Fibroblast of skin of back (primary cell): ENCODE results near the gene CD22.

Experiments used
- DNase-seq: peaks from one replicate; pipeline ENCODE4 v3.0.0-alpha.2; 2013

The CD22 gene

DNA sequence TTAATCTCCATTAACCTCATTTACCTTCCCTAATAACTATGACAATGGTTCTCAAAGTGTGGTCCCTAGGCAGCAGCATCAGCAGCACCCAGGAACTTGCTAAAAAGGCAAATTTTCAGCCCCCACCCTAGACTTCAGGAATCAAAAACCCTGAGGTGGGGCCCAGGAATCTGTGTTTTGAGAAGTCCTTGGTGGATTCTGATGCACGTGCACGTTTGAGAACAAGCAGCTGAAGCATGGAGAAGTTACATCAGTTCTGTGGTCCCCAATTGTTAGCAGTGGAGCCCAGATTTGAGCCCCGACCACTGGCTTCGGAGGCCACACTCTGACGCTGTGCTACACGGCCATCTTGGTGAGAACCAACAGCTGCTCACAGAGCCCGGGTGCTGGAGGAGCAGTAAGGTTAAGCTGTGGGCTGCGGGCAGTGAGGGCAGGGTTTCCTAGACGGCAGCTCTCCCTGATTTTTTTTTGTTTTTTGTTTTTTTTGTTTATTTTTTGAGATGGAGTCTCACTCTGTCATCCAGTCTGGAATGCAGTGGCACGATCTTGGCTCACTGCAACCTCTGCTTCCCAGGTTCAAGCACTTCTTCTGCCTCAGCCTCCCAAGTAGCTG is 14.0 kb upstream of the CD22 start:
- DNase-seq, result no peak

DNA sequence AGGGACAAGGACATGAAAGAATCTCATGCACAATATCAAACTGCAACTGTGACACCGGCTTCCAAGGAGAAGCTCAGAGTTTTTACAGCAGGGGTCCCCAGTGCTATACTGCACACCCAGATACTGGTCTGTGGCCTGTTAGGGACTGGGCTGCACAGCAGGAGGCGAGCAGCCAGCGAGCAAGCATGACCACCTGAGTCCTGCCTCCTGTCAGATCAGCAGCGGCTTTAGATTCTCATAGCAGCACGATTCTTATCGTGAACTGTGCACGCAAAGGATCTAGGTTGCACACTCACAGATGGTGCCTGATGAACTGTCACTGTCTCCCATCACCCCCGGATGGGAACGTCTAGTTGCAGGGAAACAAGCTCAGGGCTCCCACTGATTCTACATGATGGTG is 13.1 kb upstream of the CD22 start:
- DNase-seq, result no peak

DNA sequence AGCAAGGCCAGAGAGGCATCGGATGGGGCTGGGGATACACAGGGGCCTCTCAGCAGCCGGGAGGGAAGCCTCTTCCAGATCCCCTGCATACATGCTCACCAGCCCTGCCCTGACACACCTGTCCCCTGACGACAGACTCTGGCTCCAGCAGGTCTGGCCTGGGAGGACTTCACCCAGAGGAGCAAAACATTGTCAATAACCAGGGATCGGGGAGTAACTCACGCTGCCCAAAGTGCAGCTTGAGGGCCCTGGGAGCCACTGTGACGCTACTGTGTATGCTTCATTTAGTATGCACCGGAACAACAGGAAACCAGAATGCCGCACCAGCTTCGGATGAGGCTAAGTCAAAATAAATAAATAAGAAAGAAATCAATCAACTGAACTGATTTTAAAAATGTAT is 12.4 kb upstream of the CD22 start:
- DNase-seq, result no peak

DNA sequence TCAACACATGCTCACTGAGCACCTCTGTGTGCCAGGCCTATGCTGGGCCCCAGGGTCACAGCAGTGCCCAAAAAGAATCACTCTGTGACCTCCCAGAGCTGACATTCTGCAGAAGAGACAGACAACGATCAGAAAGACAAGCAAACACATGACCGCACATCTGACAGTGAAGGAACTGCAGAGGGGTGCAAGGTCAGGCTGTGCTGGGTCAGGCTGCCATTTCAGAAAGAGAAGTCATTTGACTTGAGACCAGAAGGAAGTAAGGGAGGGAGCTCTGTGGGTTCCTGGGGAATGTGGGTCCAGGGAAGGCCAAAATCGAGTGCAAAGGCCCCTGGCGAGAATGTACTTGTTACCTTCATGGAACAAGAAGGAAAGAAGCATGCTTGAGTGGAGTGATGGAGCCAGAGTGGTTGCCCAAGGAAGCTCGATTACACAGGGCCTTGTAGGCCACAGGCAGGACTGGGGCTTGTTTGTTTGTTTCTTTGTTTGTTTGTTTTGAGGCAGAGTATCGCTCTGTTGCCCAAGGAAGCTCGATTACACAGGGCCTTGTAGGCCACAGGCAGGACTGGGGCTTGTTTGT is 11.4 kb upstream of the CD22 start:
- DNase-seq, result no peak

DNA sequence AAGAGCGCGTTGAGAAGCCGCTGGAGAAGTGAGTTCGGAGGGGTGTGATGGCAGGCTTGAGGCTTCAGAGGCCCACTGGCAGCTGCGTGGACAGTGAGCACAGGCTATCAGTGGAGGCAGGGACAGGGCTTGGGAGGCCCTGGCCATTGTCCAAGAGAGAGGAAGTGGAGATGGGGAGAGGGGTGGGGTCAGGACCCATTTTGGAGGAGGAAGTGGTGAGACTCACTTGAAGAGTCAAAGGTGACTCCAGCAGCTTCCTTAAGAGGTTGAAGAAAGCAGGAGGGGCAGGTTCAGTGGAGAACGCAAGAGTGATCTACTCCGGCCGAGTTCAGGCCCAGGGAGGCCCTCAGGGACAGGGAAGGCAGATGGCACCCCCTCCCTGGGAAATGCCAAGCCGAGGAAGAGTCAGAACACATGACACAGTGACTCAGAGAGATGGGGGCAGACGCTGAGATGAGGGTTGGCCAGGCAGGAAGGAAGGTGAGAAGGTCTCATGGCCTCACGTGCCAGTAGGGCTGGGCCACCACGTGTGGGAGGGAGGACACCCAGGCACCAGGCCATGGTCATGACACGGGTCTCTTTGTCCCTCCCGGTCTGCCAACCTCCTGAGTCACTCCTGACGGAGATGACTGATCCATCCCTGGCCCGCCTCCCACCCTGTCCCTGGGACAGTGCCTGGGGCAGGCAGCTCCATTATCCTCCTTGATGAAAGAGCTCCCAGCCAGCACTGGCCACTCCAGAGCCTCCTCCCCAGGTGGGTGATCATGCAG is 10.1 kb upstream of the CD22 start:
- peak; percentile 59 for DNase-seq

DNA sequence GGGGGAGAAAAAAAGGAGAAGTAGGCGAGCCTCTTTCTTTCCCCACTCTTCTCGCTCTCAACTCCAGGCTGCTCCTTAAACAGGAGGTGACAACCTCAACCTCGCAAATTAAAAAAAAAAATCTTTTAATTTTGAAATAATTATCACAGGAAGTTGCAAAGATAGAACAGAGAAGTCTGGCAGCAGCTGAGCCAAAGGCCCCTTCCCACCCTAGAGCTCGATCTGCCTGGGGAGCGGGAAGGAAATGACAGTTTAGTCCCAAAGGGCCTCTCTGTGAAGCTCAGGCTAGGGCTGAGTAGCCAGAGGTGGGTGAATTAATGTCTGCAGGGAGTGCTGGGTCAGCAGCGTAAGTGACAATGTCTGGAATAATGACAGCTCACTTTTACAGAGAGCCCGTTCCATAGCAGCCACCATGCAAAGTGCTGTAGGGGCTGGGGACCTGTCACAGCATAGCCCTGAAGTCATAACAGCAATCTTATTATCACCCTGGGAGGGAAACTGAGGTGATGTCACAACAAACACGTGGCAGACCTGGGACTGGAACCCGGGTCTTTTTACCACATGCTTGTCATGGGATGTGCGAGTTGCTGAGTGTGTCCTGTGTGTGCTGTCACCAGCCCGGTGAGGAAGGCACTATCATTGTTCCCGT is 8.8 kb upstream of the CD22 start:
- DNase-seq, result no peak

DNA sequence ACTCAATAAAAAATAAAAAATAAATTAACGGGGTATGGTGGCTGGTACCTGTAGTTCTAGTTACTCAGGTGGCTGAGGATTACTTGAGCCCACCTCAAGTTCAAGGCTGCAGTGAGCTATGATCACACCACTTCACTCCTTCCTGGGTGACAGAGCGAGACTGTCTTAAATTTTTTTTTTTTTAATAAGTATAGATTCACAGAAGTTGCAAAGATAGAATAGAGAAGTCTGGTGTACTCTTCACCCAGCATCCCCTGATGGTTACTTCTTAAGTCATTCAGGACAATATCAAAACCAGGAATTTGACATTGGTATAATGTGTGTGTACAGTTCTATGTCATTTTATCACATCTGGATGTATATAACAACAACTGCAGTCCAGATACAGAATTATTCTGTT is 7.7 kb upstream of the CD22 start:
- DNase-seq, result no peak

DNA sequence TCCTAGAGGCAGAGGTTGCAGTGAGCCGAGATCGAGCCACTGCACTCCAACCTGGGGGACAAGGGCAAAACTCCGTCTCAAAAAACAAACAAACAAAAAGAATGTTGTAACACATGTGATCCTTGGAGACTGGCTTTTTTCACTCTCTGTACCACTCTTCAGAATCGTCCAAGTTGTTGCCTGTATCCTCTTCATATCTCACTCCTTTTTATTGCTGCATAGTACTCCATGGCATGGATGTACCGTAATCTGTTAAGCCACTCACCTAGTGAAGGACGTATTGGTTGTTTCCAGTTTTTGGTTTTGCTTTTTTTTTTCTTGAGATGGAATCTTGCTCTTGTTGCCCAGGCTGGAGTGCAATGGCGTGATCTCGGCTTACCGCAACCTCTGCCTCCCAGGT is 7.0 kb upstream of the CD22 start:
- no peak for DNase-seq

DNA sequence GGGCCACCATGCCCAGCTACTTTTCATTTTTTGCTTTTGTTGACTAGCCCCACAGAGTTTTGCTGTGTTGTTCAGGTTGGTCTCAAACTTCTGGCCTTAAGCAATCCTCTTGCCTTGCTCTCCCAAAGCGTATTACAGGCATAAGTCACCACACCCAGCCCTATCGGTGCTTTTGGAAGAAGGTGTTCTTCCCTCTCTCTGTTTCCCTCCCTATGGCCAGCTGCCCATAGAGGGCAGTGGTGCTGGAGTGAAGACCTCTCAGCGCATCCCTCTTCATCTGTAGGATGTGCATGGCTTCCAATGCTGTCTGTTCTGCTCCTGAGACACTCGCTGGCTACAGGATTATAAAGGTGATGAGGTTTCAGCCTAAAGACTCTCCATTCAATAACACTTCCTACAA is 1.3 kb upstream of the CD22 start:
- no peak for DNase-seq

DNA sequence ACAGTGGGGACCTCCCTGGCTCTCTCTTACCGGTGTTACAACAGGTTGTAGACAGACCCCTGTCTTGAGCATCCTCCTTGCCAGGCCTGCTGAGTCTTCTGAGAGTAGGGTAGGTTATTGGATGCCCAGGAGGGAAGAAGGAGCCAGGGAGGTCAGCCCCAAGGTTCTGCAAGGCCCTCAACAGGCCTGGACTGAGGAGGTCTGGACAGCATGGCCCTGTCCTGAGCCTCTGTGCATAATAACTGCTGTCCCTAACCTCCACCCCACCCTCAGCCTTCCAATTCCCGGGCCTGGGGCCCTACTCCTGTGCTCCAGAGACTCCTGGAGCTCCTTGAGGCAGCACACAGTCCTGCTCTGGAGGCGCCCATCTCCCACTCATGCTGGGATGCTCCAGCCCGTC is 336 bp downstream of the CD22 start:
- no peak for DNase-seq

DNA sequence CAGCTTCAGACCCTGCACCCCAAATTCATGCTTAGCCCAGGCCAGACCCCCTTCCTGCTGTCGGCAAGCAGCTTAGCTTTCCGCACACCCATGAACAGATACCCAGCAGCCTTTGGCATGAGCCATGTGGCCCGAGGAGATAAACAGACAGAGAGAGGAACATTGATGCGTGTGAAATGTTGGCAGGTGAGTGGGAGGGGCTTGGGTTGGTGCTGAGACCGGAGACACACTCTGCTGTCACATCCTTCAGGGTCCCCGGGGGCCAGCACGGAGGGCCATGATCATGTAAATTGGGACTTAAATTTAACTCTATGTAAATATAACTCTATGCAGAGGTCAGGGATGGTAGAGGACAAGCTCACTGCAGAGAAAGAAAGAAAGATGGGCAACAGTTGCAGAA is 1.5 kb downstream of the CD22 start:
- DNase-seq, result no peak

DNA sequence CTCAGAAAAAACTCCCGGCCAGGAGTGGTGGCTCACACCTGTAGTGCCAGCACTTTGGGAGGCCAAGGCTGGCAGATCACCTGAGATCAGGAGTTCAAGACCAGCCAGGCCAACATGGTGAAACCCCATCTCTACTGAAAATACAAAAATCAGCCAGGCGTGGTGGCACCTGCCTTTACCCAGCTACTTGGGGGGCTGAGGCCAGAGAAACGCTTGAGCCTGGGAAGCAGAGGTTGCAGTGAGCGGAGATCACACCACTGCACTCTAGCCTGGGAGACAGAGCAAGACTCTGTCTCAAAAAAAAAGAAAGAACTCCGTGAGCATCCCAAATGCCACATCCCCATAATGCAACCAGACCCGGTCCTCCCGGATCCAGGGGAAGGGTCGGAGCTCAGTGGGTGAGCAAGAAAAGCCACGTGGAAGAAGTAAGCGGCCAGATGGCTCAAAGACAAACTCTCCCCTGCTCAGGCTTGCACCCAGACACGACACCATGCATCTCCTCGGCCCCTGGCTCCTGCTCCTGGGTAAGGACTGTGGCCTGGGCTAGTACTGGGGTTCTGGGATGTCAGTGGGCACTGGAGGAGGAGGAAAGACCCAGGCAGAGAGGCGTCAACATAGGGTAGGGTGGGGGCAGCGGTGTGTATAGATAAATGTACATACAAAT is 2.7 kb downstream of the CD22 start:
- no peak for DNase-seq

DNA sequence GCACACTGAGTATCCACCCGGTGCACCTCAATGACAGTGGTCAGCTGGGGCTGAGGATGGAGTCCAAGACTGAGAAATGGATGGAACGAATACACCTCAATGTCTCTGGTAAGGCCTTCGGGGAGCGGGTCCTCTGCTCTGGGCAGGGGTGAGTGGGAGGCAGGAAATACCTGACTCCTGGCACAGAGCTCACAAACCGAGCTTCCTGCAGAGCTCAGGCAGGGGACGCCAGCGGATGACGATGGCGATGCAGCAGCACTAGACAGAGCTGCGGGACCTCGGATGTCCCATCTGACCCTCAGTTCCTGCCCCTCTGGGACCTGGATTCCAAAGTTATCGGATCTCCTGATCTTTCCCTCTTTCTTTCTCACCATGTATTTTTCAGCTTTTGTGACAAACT is 3.8 kb downstream of the CD22 start:
- no peak for DNase-seq

DNA sequence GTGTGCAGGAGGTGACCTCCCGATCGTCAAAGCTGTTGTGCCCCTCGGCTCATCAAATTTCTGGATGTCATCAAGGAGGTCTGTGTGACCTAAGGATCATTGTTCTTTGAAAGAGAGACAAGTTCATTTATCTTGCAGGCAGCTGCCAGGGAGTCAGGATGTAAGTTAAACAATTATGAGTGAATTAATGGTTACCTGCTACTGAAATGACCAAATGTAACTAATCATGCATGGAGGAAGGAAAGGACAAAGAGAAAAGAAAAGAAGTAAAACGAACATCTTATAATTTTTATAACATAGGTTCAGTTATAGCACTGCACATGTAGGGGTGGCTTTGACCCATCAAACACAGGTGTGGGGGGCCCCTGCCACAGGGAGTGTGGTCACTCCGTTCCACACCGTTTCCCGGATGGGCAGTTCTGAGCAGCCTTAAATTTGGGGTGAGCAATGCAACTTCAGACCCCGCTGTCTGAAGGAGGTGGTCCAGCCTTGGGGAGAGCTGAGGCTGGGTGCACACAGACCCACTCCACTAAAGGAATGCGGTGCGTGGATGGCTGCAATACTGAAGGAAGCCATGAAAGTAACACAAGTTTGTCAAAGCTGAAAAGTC is 5.3 kb downstream of the CD22 start:
- no peak for DNase-seq

DNA sequence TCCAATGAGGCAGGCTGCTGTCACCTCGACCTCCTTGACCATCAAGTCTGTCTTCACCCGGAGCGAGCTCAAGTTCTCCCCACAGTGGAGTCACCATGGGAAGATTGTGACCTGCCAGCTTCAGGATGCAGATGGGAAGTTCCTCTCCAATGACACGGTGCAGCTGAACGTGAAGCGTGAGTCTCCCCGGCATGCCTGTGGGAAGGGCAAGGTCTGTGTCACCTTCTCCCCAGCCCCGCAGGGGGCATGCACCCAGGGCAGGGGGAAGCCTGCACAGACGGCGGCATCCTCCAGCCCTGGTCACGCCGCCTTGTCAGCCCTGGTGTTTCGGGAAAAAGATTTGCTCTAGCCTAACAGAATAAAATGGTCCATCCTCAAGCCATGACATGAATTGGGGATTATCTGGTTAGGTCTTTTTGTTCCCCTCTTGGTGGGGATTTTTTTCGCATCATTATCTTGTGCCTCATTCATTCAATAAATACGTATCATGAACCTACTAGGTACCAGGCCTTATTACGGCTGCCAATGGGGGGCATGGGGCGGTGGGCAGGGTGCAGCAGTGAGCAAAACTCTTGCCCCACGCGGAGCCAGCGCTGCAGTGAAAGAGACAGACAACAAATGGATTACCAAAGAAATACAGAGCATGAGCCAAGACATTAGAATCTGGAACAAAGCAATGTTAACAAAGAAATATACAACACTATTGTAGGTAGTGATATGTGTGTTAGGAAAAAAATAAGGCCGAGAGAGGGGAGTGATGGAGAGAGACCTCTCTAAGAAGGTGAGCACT is 7.4 kb downstream of the CD22 start:
- DNase-seq, result no peak

DNA sequence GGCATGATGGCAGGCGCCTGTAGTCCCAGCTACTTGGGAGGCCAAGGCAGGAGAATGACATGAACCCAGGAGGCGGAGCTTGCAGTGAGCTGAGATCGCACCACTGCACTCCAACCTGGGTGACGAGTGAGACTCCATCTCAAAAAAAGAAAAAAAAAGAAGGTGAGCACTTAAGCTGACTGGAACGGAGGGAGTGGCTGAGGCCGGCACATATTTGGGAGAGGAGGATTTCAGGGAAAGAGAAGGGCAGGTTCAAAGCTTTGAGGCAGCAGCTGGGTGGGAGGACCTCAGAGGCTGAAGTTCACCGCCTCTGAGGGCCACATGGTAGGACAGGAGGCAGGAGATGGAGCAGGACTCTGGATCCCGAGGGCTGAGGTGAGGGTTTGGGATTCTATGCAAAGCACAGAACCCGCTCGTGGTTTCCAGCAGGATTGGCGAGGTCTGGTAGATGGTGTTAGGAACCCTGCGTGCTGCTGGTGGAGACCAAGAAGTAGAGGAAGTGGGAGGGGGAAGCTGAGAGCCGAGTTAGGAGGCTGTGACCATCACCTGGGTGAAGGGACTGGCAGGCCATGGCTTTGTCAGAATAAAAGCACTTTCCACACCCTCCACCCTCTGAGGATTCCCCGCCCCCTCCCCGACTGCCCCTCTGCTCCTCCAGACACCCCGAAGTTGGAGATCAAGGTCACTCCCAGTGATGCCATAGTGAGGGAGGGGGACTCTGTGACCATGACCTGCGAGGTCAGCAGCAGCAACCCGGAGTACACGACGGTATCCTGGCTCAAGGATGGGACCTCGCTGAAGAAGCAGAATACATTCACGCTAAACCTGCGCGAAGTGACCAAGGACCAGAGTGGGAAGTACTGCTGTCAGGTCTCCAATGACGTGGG is 8.4 kb downstream of the CD22 start:
- no peak for DNase-seq

DNA sequence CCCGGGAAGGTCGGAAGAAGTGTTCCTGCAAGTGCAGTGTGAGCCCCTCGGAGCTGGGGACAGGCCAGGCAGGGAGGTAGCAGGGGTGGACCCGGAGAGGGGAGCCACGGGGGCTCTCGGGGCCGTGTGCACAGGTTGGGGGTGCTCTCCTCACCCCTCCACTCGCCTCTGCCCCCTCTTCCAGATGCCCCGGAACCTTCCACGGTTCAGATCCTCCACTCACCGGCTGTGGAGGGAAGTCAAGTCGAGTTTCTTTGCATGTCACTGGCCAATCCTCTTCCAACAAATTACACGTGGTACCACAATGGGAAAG is 9.0 kb downstream of the CD22 start:
- DNase-seq, result no peak

DNA sequence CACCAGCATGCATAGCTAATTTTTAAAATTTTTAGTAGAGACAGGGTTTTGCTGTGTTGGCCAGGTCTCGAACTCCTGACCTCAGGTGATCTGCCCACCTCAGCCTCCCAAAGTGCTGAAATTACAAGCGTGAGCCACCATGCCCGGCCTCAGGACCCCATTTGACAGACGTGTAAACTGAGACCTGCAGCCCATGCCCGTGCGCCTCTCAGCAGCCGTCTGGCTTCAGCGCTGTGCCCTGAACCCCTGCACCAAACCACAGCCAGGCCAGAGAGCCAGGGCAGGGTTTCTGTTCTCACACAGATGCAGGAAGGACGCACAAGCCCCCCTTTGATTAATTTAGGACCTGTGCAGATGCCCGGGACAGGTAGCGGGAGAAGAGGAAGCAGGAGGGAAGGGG is 11.4 kb downstream of the CD22 start:
- DNase-seq, result no peak

DNA sequence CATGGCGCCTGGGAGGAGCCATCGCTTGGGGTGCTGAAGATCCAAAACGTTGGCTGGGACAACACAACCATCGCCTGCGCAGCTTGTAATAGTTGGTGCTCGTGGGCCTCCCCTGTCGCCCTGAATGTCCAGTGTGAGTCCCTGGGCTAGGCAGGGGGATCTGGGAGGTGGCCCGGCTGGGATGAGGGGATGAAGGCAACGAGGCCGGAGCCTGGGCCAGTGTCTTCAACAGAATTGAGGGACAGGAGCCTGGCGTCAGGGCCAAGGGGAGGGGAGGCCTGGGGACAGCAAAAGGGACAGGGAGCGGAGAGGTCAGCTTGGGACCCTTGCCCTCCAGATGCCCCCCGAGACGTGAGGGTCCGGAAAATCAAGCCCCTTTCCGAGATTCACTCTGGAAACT is 12.0 kb downstream of the CD22 start:
- no peak for DNase-seq

DNA sequence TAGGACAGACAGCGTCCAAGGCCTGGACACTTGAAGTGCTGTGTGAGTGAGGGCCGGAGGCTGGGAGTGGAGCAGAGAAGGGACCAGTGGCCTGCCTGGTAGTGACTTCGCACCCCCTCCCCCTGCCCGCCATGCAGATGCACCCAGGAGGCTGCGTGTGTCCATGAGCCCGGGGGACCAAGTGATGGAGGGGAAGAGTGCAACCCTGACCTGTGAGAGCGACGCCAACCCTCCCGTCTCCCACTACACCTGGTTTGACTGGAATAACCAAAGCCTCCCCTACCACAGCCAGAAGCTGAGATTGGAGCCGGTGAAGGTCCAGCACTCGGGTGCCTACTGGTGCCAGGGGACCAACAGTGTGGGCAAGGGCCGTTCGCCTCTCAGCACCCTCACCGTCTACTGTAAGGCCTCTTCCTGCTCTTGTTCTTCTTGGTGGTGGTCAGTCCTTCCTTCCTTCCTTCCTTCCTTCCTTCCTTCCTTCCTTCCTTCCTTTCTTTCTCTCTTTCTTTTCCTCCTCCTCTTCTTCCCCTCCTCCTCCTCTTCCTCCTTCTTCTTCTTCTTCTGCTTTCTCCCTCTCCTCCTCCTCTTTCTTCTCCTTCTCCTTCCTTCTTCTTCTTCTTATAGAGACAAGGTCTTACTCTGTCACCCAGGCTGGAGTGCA is 12.7 kb downstream of the CD22 start:
- no peak for DNase-seq

DNA sequence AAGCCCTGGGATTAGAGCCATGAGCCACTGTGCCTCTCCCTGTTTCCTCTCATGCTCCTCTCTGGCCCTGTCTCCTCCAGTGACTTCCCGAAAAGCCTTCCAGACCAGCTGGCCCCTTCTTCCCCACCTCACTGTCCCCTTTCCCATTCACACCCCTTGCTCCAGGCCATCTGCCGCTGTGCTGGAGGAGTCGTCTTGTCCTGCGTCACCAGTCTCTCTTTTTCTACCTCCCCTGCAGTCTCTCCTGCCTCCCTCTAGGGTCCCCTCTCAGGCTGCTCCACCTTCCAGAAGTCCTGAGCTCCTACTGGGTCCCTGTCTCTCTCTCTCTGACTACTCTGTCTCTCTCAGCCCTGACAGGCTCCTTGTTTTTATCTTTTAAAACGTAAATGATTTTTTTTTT is 13.4 kb downstream of the CD22 start:
- no peak for DNase-seq
